Natural killer cell (primary cell): ENCODE data around the gene KRT2. TPM values are rescaled to one million over a fixed set of nuclear protein-coding genes. Genes with fewer than 3 reads are reported as not detected.

ENCODE experiments used
- ATAC-seq, 3 donors: fragments of 150-1000 bp in 2 of 3; fragments of 200-7000 bp in 1 of 3; cut with Tn5 transposase; 1 replicate in 1 of 3; 2 replicates in 2 of 3; pipeline ENCODE4 v1.10.0; 2021; ENCODE audit warnings: mild to moderate bottlenecking in 2 of 3, moderate library complexity in 2 of 3
- DNase-seq, 2 donors: peaks; one replicate each; pipeline versions ENCODE4 v3.0.0 to v3.0.0-alpha.2; 2013 to 2021; ENCODE audit warnings: mixed read lengths in 1 of 2
- H3K27ac ChIP-seq: one replicate; pipeline ENCODE4 v1.5.1; 2013; ENCODE audit warnings: mild to moderate bottlenecking, low read length
- H3K27me3 ChIP-seq: one replicate; pipeline ENCODE4 v1.6.1; 2013; ENCODE audit warnings: low read length; ENCODE audit not compliant: control insufficient read depth, insufficient read depth
- H3K36me3 ChIP-seq: one replicate; pipeline ENCODE4 v1.6.1; 2013; ENCODE audit warnings: low read length; ENCODE audit not compliant: control insufficient read depth, insufficient read depth
- H3K4me1 ChIP-seq: one replicate; pipeline ENCODE4 v1.6.1; 2013; ENCODE audit warnings: low read length; ENCODE audit not compliant: control insufficient read depth, insufficient read depth
- H3K4me3 ChIP-seq: one replicate; pipeline ENCODE4 v1.5.1; 2013; ENCODE audit warnings: low read length
- H3K9me3 ChIP-seq: one replicate; pipeline ENCODE4 v1.6.1; 2013; ENCODE audit warnings: low read length; ENCODE audit not compliant: control insufficient read depth, insufficient read depth
- H3K27ac Mint-ChIP-seq, 2 donors: one replicate each; pipeline ENCODE4 v1.8.0; 2022; ENCODE audit warnings: mild to moderate bottlenecking in 2 of 2, mixed read lengths in 2 of 2, moderate library complexity in 1 of 2
- H3K27me3 Mint-ChIP-seq, 2 donors: one replicate each; pipeline ENCODE4 v1.8.0; 2022; ENCODE audit warnings: low read depth in 2 of 2, mixed read lengths in 2 of 2
- H3K36me3 Mint-ChIP-seq: one replicate; pipeline ENCODE4 v1.8.0; 2022; ENCODE audit warnings: mixed read lengths
- H3K4me1 Mint-ChIP-seq, 2 donors: one replicate each; pipeline ENCODE4 v1.8.0; 2022; ENCODE audit warnings: mixed read lengths in 2 of 2
- H3K4me3 Mint-ChIP-seq: one replicate; pipeline ENCODE4 v1.8.0; 2022; ENCODE audit warnings: mild to moderate bottlenecking, moderate library complexity, mixed read lengths
- H3K9me3 Mint-ChIP-seq, 2 donors: one replicate each; pipeline ENCODE4 v1.8.0; 2022; ENCODE audit warnings: mixed read lengths in 2 of 2
- WGBS: methylation state at CpG from one replicate; pipeline ENCODE4 v1.1.7; 2013; ENCODE audit warnings: missing lambda C conversion rate; ENCODE audit not compliant: insufficient coverage; 5-methylcytosine and 5-hydroxymethylcytosine counted together
- intact Hi-C: fragments of 100-400 bp; cut with micrococcal nuclease; formaldehyde crosslinking; loops from one replicate; pipeline ENCODE4 v1.14.2; 2022
- total RNA-seq, 4 donors: library from RNA; stranded (reverse); fragments of 120-200 nt in 1 of 4; gene quantifications; one replicate each; pipeline versions ENCODE4 v1.2.3 to v1.2.4, GENCODE V29; 2013 to 2022
- TF ChIP-seq, protein P1 (sequence below): fragments of 200-600 bp; IDR thresholded peaks from one replicate; pipeline ENCODE4 v1.8.0; 2022; ENCODE audit warnings: antibody characterized with exemption

The KRT2 gene
- total RNA-seq, 3 donors from 2014 or later (not counting 1 experiment from before 2014, with no cell fraction given): 0.63 to 1.4 (median 0.66) TPM

DNA sequence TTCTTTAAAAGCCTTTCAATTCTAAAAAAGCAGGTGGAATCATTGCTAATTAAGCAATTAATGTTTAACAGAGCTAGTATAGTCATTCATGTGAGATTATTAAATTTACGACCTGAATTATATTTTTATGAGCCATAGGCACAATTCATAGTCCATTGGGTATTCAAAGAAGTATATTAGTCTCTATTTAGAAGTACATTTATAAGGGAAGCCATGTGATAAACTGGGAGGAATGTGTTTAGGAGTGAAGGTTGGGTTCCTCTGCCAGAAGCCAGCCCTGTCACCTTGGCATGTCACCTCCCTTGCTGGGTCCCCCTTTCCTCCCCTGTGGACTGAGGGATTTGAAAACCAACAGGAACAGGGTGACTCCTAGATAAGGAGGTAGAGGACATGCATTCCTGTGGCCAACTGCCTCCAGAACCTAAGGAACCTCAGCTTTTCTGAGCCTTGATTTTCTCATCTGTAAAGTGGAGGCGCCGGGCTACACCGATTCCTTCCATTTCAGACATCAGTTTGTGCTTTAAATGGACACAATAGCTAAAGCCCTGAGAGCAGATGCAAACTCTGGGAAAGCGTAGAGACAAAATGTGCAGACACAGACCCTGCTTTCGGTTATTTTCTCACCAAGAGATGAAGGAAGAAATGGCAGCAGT lies 5.4 kb upstream of the KRT2 start:
- Mint-ChIP-seq H3K27me3 (no peaks in the 10 kb centered on the region), H3K4me3 (no peak overlapping the region), H3K27ac (no peak overlapping the region), H3K9me3 (no peaks in the 10 kb centered on the region), H3K36me3 (no peaks in the 10 kb centered on the region), H3K4me1 (peaks cover 21 to 38% of the 10 kb centered on the region in 2 donors)
- Histone ChIP-seq H3K27me3 (no peaks in the 10 kb centered on the region), H3K9me3 (no peaks in the 10 kb centered on the region), H3K27ac (no peak overlapping the region), H3K4me3 (no peak overlapping the region), H3K4me1 (peaks cover 7% of the 10 kb centered on the region), H3K36me3 (no peaks in the 10 kb centered on the region)
- 93% methylated on average over 6 of the region's 6 CpGs for WGBS
- no peak for ATAC-seq
- intact Hi-C loops: no loop called here
- TF ChIP-seq, protein P1, sequence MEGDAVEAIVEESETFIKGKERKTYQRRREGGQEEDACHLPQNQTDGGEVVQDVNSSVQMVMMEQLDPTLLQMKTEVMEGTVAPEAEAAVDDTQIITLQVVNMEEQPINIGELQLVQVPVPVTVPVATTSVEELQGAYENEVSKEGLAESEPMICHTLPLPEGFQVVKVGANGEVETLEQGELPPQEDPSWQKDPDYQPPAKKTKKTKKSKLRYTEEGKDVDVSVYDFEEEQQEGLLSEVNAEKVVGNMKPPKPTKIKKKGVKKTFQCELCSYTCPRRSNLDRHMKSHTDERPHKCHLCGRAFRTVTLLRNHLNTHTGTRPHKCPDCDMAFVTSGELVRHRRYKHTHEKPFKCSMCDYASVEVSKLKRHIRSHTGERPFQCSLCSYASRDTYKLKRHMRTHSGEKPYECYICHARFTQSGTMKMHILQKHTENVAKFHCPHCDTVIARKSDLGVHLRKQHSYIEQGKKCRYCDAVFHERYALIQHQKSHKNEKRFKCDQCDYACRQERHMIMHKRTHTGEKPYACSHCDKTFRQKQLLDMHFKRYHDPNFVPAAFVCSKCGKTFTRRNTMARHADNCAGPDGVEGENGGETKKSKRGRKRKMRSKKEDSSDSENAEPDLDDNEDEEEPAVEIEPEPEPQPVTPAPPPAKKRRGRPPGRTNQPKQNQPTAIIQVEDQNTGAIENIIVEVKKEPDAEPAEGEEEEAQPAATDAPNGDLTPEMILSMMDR: no peak
- no peak for DNase-seq

DNA sequence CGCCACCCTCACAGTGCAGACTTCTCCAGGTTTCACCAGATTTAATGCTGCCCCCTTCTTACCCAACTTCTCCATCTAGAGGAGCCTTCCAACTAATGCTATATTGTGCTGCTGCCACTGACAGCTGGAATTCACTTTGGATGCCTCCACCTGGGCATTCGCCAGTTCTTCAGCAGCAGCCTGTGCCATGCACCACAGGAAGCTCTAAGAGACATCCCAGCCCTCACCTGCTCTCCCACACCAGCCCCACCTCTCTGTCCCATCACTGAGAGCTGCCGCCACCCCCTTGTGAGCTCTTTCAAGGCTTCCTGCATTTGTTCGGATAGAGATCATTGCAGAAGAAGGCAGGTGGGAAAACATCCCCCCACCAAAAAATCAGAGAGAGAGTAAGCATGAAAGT lies 4.6 kb upstream of the KRT2 start:
- 82% methylated on average over 3 of the region's 4 CpGs for WGBS
- Histone ChIP-seq H3K4me3 (no peak overlapping the region), H3K9me3 (no peaks in the 10 kb centered on the region), H3K36me3 (no peaks in the 10 kb centered on the region), H3K27ac (no peak overlapping the region), H3K27me3 (no peaks in the 10 kb centered on the region), H3K4me1 (no peaks in the 10 kb centered on the region)
- ATAC-seq: no peak
- no peak overlapping the region for H3K27ac Mint-ChIP-seq
- H3K4me1 Mint-ChIP-seq: peaks cover 14 to 30% of the 10 kb centered on the region in 2 donors
- TF ChIP-seq, protein P1: no peak
- no peak for DNase-seq
- H3K4me3 Mint-ChIP-seq: no peak overlapping the region
- no peaks in the 10 kb centered on the region for H3K9me3 Mint-ChIP-seq
- intact Hi-C loops: no loop called here
- H3K36me3 Mint-ChIP-seq: no peaks in the 10 kb centered on the region
- H3K27me3 Mint-ChIP-seq: no peaks in the 10 kb centered on the region

DNA sequence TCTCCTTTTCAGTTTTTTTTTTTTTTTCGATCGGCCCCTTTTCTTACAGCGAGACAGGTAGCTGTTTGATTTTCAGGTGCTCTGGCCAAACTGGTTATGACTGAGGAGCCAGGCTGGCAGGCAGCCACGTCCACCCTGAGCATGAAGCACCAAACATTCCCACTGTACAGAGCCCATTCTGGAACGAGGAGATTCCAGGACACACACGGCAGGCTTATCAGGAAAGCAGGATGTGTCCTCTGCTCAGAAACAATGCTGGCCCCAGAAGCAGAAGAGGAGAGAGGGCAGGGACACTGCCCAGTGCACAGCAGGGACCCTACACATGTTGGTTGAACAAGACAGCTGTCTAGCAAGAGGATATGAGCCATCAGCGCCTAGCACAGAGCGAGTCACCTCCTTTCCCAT lies 3.7 kb upstream of the KRT2 start:
- Histone ChIP-seq H3K9me3 (no peaks in the 10 kb centered on the region), H3K4me3 (no peak overlapping the region), H3K27me3 (no peaks in the 10 kb centered on the region), H3K4me1 (no peaks in the 10 kb centered on the region), H3K36me3 (no peaks in the 10 kb centered on the region), H3K27ac (no peak overlapping the region)
- H3K9me3 Mint-ChIP-seq: no peaks in the 10 kb centered on the region
- H3K36me3 Mint-ChIP-seq: no peaks in the 10 kb centered on the region
- no peak overlapping the region for H3K4me3 Mint-ChIP-seq
- 89% methylated on average over 7 of the region's 8 CpGs for WGBS
- intact Hi-C loops: no loop called here
- DNase-seq (no peak), ATAC-seq (no peak)
- H3K27me3 Mint-ChIP-seq: no peaks in the 10 kb centered on the region
- peaks cover 14 to 30% of the 10 kb centered on the region in 2 donors for H3K4me1 Mint-ChIP-seq
- no peak overlapping the region for H3K27ac Mint-ChIP-seq
- TF ChIP-seq, protein P1: no peak

DNA sequence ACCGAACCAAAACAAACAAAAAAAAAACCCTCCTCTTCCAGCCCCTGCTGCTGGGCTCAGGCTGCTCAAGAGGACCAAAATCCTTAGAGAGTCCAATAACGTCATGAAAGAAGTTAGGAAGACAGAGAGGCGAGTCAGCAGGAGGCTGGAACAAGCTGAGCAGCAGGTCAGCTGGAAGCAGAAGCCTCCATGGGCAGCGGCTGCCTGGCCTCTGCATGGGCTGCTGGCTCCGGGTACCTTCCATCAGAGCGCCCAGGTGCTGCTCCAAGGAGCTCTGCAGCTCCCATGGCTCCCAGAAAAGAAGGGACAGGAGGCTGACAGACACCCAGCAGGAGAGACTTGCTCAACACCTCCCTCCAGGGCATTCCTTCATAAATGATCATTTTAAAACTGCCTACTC lies 3.2 kb upstream of the KRT2 start:
- H3K27ac Mint-ChIP-seq: no peak overlapping the region
- DNase-seq: no peak

More for the DNA sequence above, 3.2 kb upstream of the KRT2 start:
- H3K36me3 Mint-ChIP-seq: no peaks in the 10 kb centered on the region
- no peaks in the 10 kb centered on the region for H3K27me3 ChIP-seq
- H3K36me3 ChIP-seq: no peaks in the 10 kb centered on the region
- H3K4me1 ChIP-seq: no peaks in the 10 kb centered on the region
- no peak overlapping the region for H3K4me3 ChIP-seq
- H3K4me1 Mint-ChIP-seq: peaks cover 14 to 30% of the 10 kb centered on the region in 2 donors
- intact Hi-C loops: no loop called here
- no peak for ATAC-seq
- no peak overlapping the region for H3K4me3 Mint-ChIP-seq
- TF ChIP-seq, protein P1: no peak
- H3K9me3 ChIP-seq: no peaks in the 10 kb centered on the region
- 79% methylated on average over 5 of the region's 6 CpGs for WGBS
- no peak overlapping the region for H3K27ac ChIP-seq
- H3K27me3 Mint-ChIP-seq: no peaks in the 10 kb centered on the region
- H3K9me3 Mint-ChIP-seq: no peaks in the 10 kb centered on the region
